HG02943 (cell line): ENCODE data around the gene CNST.
A peak's percentile ranks its signal among the peaks of the same experiment; 100 is the strongest.
"Not testable (repeated sequence)": the region's sequence is repeated elsewhere in the genome, so short reads cannot be mapped to it uniquely, and the experiment has no call there.

Experiments
- ATAC-seq: cut with Tn5 transposase; IDR thresholded peaks from one replicate; pipeline ENCODE4 v1.9.1; 2021; ENCODE audit warnings: mild to moderate bottlenecking, low read depth, moderate library complexity; ENCODE audit not compliant: unreplicated experiment

CNST gene

GRCh38 chr1:246698466-246699094, 132.3 kb downstream of the CNST start:
- no peak for ATAC-seq

- peak; percentile 96 for ATAC-seq
Observed at GRCh38 chr1:246699095-246699735, 133.0 kb downstream of the CNST start.

- ATAC-seq = no peak
Observed at GRCh38 chr1:246703581-246703980, 137.3 kb downstream of the CNST start.

DNA sequence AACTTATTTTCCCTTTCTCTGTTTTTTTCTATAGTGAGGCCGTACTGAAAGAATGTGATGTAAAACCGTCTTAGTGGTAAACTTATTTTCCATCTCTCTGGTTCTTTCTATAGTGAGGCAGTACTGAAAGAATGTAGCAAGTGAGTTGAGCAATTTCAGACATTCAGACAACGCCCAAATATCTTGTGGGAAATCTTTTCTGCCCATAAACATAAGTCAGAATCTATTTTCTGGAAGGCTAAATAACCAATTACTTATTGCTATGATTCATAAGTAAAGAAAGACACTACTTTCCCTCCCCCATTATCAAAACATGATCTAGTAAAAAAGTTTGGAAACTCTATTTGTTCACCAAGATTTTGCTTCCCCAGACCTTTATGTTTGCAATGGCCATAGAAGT, 139.1 kb downstream of the CNST start:
- ATAC-seq = no peak

DNA sequence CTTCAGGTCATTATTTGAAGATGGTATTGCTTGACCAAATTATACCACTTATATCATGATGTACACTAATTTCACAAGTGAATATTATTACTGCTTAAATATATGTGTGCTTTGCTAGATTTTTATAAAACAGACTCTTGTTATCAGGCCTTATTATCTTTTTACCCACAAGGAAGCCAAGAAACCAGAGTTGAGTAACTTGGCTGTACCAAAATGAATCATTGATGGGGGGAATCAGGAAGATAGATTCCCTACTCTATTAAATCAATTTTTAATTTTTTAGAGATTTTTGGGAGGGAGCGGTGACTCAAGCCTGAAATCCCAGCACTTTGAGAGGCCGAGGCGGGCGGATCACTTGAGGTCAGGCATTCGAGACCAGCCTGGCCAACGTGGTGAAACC, 141.9 kb downstream of the CNST start:
- ATAC-seq = no peak

DNA sequence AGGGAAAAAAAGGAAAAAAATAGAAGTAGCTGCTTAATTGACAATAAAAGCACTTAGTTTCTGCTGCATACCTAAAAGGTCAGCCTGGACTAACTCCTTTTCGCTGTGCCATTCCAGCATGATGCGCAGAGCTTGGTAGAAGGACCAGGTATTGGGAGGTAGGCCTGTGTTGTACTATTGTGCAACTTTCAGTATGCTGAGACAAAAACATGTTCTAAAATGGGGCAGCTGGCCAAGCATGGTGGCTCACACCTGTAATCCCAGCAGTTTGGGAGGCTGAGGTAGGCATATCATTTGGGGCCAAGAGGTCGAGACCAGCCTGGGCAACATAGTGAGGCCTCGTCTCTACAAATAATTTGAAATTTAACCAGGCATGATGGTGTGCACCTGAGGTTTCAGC, 142.9 kb downstream of the CNST start:
- ATAC-seq = no peak

DNA sequence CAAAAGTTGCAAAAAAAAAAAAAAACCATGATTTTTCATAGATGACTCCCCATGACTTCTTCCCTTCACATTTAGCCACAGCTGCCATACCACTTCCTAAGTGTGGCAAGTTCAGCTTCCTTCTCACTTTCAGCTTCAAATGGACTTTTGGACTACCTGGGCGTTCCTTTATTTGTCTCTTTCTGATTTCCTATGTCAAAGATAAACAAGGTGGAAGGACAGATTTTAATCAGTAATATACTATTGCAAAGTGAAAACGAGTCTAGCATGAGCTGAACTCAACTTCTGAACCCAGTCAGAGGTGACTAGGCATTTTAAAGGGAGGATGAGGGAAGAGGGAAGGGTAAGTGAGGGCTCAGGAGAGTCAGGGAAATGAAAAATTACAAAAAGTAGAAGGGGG, 143.6 kb downstream of the CNST start:
- no peak for ATAC-seq

- ATAC-seq = no peak
Observed at GRCh38 chr1:246711548-246712003, 145.3 kb downstream of the CNST start.

DNA sequence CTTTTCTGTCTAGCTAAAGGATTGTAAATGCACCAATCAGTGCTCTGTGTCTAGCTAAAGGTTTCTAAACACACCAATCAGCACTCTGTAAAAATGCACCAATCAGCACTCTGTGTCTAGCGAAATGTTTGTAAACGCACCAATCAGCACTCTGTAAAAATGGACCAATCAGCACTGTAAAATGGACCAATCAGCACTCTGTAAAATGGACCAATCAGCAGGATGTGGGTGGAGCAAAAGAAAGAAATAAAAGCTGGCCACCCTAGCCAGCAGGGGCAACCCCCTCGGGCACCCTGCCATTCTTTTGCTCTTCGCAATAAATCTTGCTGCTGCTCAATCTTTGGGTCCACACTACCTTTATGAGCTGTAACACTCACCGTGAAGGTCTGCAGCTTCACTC, 146.2 kb downstream of the CNST start:
- ATAC-seq = not testable (repeated sequence)
